Bronchial epithelial cell (primary cell): ENCODE measurements around the gene CTSD. TPM values are rescaled to one million over a fixed set of nuclear protein-coding genes. Genes with fewer than 3 reads are reported as not detected.
"Not testable (repeated sequence)": the region's sequence is repeated elsewhere in the genome, so short reads cannot be mapped to it uniquely, and the experiment has no call there.

Source experiments
- DNase-seq: peaks from one replicate; pipeline ENCODE4 v3.0.0-alpha.2; 2010; ENCODE audit warnings: low read depth
- FAIRE-seq: peaks from 2 replicates; lab custom pipeline; 2011; peaks lifted over from hg19 to GRCh38; lab: Jason Lieb, UNC
- H3K27me3 ChIP-seq: 2 replicates; pipeline ENCODE4 v1.5.1; 2011; ENCODE audit warnings: low read length; ENCODE audit not compliant: control insufficient read depth, insufficient read depth
- H3K36me3 ChIP-seq: 2 replicates; pipeline ENCODE4 v1.5.1; 2011; ENCODE audit warnings: low read length; ENCODE audit not compliant: control insufficient read depth, insufficient read depth
- H3K4me3 ChIP-seq: 2 replicates; pipeline ENCODE4 v1.5.1; 2011; ENCODE audit warnings: mild to moderate bottlenecking, low read depth, low read length, control low read depth
- total RNA-seq: library from RNA; depleted of rRNA; stranded (reverse); fragments of >200 nt; gene quantifications from 2 replicates; pipeline ENCODE4 v1.2.1, GENCODE V29; 2014
- TF ChIP-seq, protein P1 (sequence below): IDR thresholded peaks from 2 replicates; pipeline ENCODE4 v1.5.1; 2011; ENCODE audit warnings: mild to moderate bottlenecking, moderate library complexity, low read length, control low read depth, inconsistent platforms; ENCODE audit not compliant: insufficient read depth, severe bottlenecking

Gene CTSD
- total RNA-seq, 1 donor from 2014 or later, result 214 TPM

DNA sequence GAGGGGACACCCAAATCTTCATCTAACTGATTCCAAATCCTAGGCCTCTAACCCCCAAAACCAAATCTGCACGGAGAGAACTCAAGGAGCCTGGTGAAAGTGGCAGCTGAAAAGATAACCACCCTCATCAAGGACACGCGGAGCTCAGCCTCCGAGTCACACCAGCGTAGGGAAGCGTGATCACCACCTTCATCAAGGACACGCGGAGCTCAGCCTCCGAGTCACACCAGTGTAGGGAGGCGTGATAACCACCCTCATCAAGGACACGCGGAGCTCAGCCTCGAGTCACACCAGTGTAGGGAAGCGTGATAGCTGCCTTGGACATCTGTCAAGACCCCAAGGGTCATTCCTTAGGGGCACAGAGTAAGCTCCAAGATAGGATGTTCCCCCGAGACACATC, 41.8 kb upstream of the CTSD start:
- no peaks in the 10 kb centered on the region for H3K36me3 ChIP-seq
- TF ChIP-seq, protein P1, sequence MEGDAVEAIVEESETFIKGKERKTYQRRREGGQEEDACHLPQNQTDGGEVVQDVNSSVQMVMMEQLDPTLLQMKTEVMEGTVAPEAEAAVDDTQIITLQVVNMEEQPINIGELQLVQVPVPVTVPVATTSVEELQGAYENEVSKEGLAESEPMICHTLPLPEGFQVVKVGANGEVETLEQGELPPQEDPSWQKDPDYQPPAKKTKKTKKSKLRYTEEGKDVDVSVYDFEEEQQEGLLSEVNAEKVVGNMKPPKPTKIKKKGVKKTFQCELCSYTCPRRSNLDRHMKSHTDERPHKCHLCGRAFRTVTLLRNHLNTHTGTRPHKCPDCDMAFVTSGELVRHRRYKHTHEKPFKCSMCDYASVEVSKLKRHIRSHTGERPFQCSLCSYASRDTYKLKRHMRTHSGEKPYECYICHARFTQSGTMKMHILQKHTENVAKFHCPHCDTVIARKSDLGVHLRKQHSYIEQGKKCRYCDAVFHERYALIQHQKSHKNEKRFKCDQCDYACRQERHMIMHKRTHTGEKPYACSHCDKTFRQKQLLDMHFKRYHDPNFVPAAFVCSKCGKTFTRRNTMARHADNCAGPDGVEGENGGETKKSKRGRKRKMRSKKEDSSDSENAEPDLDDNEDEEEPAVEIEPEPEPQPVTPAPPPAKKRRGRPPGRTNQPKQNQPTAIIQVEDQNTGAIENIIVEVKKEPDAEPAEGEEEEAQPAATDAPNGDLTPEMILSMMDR, result no peak
- peak; percentile 18 for FAIRE-seq
- no peak overlapping the region for H3K4me3 ChIP-seq
- no peak for DNase-seq
- H3K27me3 ChIP-seq, result no peaks in the 10 kb centered on the region

DNA sequence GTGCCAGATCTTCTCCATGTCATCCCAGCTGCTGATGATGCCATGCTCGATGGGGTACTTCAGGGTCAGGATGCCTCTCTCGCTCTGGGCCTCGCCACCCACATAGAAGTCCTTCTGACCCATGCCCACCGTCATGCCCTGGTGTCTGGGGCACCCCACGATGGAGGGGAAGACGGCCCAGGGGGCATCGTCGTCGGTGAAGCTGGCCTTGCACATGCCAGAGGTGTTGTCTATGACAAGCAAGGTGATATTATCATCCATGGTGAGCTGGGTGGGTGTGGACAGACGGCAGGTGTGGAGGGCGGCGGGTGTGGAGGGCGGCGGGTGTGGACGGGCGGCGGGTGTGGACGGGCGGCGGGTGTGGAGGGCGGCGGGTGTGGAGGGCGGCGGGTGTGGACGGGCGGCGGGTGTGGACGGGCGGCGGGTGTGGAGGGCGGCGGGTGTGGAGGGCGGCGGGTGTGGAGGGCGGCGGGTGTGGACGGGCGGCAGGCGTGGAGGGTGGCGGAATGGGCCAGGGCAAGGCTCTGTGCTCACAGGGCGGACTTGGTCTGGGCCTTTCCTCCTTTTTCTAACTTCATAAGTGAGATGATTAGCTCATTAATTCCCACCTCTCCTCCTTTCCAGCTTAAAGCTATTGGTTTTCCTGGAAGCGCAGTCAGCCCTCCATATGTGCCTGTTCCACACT, 40.2 kb upstream of the CTSD start:
- not testable (repeated sequence) for H3K36me3 ChIP-seq, DNase-seq, FAIRE-seq, H3K27me3 ChIP-seq, H3K4me3 ChIP-seq

DNA sequence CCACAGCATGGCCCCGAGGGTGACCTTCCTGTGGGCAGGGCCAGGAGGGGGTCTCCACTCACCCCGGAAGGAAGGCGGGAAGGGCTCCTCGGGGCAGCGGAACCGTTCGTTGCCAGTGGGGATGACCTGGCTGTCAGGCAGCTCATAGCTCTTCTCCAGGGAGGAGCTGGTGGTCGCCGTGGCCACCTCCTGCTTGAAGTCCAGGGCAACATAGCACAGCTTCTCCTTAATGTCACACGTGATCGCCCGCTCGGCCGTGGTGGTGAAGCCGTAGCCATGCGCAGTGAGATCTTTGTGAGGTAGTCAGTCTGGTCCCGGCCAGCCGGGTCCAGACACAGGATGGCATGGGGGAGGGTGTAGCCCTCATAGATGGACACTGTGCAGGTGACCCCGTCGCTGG, 39.5 kb upstream of the CTSD start:
- H3K4me3 ChIP-seq, result no peak overlapping the region
- TF ChIP-seq, protein P1, result no peak
- no peak for DNase-seq
- no peaks in the 10 kb centered on the region for H3K36me3 ChIP-seq
- no peak for FAIRE-seq
- no peaks in the 10 kb centered on the region for H3K27me3 ChIP-seq

DNA sequence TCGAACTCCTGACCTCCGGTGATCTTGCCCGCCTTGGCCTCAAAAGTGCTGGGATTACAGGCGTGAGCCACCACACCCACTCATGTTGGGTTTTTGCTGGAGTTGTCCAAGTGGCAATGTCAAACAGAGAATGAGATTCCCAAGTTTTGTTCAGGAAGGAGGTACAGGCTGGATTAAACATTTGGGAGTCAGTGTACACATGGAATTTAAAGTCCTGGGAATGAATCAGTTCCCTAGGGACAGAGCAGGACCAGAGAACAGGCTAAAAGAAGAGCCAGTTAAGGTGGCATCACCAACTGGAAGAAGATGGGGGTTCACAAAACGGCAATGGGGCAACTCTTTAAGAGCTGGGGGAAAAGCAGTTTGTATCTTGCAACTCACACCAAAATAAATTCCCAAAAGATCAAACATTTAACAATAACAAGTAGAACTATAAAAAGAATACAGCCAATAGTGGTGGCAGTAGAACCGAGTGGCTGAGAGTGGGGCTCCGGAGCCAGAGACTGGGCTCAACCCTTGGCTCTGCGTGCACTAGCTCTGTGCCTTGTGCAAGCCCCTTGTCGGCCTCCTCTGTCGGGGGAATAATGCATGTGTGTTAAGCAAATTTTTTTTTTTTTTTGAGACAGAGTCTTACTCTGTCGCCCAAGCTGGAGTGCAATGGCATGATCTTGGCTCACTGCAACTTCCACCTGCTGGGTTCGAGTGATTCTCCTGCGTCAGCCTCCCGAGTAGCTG, 33.8 kb upstream of the CTSD start:
- TF ChIP-seq, protein P1, result no peak
- Histone ChIP-seq H3K4me3 (no peak overlapping the region), H3K36me3 (no peaks in the 10 kb centered on the region), H3K27me3 (no peaks in the 10 kb centered on the region)
- FAIRE-seq (no peak), DNase-seq (no peak)

DNA sequence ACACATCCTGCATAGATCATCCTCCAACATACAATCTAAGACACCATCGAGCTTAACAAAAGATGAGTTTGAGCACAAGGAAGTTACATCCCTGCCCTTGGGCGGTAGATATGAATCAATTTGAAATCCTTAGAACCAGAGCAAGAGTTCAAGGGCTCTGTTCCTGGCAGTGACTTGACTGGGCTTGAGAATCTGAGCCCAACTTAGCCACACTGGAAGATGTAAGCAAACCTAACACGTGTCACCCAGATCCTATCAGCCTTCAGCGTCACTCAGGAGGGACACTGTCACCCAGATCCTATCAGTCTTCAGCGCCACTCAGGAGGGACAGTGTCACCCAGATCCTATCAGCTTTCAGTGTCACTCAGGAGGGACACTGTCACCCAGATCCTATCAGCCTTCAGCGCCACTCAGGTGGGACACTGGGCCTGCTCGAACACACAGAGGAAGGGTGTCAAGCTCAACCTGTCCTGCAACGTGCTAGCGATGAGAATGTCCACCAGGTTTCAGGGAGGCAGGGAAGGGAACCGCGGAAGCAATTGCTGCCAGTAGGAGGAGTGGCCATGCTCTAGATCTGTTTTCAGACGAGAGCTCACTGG, 32.8 kb upstream of the CTSD start:
- Histone ChIP-seq H3K36me3 (no peaks in the 10 kb centered on the region), H3K4me3 (no peak overlapping the region), H3K27me3 (no peaks in the 10 kb centered on the region)
- FAIRE-seq (peak; percentile 84), DNase-seq (peak; percentile 45)
- TF ChIP-seq, protein P1, result no peak

DNA sequence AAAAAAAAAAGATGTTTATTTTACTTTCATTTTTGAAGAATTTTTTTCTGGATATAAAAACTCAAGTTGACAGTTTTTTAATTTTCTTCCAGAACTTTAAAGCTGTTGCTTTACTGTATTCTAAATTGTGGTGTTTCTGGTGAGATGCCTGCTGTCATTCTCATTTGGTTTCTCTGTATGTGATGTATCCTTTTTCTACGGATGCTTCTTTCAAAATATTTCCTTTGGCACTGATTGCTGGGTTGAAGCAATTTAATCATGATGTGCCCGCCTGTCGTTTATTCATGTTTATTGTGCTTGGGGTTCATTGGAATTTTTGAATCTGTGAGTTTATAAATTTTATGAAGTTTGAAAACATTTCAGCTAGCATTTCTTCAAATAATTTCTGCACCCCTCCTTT, 29.4 kb upstream of the CTSD start:
- TF ChIP-seq, protein P1, result no peak
- no peak for FAIRE-seq
- no peaks in the 10 kb centered on the region for H3K27me3 ChIP-seq
- no peak overlapping the region for H3K4me3 ChIP-seq
- no peak for DNase-seq
- H3K36me3 ChIP-seq, result no peaks in the 10 kb centered on the region
